Measurements from ENCODE around the gene GOLGB1. TPM values are rescaled to one million over a fixed set of nuclear protein-coding genes. Genes with fewer than 3 reads are reported as not detected.

The GOLGB1 gene
- polyA plus RNA-seq, 3 donors = 1.2 to 7.1 (median 1.7) TPM

DNA sequence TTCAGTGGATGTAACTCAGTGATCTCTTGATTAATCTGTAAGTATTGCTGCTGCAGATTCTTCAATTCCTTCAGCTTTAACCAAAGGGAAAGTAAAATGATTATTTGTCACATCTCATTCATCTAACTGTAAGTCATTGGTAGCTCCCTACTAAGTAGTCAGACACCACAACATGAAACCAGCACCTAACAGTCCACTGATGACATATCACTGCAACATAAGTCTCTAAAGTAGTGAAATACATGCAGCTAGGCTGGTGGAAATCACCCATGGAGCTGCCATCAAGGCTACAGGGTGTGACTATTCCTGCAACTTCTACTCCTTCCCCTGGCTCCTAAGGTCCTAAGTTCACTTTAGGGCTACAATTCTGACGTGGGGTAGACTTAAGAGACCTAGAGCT is 67.7 kb downstream of the GOLGB1 start:
- Histone ChIP-seq H4K20me1 (ENCODE audit: insufficient read depth, low read length) (no peaks in the 10 kb centered on the region), H3K4me3 (replicated peaks in 1 of 3; ENCODE audit: low read depth in 2 of 3, low read length in 3 of 3) (no peak overlapping the region), H3K9me3 (replicated peaks in 1 of 2; ENCODE audit: control insufficient read depth in 1 of 2, insufficient read depth in 1 of 2, low read length in 2 of 2) (peaks cover 4 to 8% of the 10 kb centered on the region in 2 donors), H3K27ac (ENCODE audit: low read depth in 1 of 2, low read length in 2 of 2) (no peak overlapping the region), H3K79me2 (ENCODE audit: insufficient read depth, low read length) (no peaks in the 10 kb centered on the region), H2AFZ (ENCODE audit: insufficient read depth, low read depth, low read length, poor library complexity, severe bottlenecking) (no peak overlapping the region), H3K27me3 (ENCODE audit: control insufficient read depth in 2 of 2, insufficient read depth in 2 of 2, low read length in 2 of 2) (no peaks in the 10 kb centered on the region), H3K4me1 (ENCODE audit: control insufficient read depth in 1 of 2, insufficient read depth in 2 of 2, low read length in 2 of 2) (no peaks in the 10 kb centered on the region), H3K36me3 (replicated peaks in 1 of 2; ENCODE audit: control insufficient read depth in 1 of 2, insufficient read depth in 2 of 2, low read length in 2 of 2) (peaks cover 45 to 80% of the 10 kb centered on the region in 2 donors), H3K9ac (ENCODE audit: insufficient read depth, low read length, poor library complexity, severe bottlenecking) (no peak overlapping the region), H3K4me2 (replicated peaks; ENCODE audit: extremely low read depth, low read length, poor library complexity, severe bottlenecking) (no peak overlapping the region)
- Mint-ChIP-seq H3K27me3 (ENCODE audit: low read depth in 3 of 3) (peaks cover 0 to 2% (median 0%) of the 10 kb centered on the region in 3 donors), H3K4me3 (no peak overlapping the region), H3K27ac (no peak overlapping the region), H3K36me3 (peaks cover 62 to 73% of the 10 kb centered on the region in 2 donors), H3K4me1 (no peaks in the 10 kb centered on the region), H3K9me3 (peaks cover 3 to 12% (median 7%) of the 10 kb centered on the region in 7 donors)
- no peak for DNase-seq
- intact Hi-C loops (cut with micrococcal nuclease) = no loop called here
- TF ChIP-seq CTCF (IDR thresholded peaks at IDR 0.05) = no peak
- WGBS (ENCODE audit: insufficient coverage) = no CpG with 5 or more reads among the region's 1 CpG

DNA sequence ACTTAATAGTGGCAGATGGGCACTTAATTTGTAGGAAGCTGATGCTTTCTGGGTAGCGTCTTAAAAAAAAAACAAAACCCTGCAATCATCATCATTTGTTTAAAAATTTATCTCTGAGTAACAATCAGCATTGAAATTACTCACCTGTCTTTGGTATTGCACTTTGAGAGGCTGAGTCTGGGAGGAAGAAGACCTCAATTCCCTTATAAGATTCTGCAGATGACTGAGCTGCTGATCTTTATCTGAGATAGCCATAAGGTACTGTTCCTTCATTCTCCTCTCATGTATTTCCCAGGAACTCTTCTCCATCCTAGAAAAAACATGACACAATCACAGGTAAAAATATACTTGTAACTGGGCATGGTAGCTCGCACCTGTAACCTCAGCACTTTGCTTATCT is 72.4 kb downstream of the GOLGB1 start:
- no peak for TF ChIP-seq CTCF (IDR thresholded peaks at IDR 0.05)
- H3K4me2 ChIP-seq (replicated peaks; ENCODE audit: extremely low read depth, low read length, poor library complexity, severe bottlenecking) = no peak overlapping the region
- no peak overlapping the region for H2AFZ ChIP-seq (ENCODE audit: insufficient read depth, low read depth, low read length, poor library complexity, severe bottlenecking)
- no peaks in the 10 kb centered on the region for H3K27me3 ChIP-seq (ENCODE audit: control insufficient read depth in 2 of 2, insufficient read depth in 2 of 2, low read length in 2 of 2)
- no peaks in the 10 kb centered on the region for H3K4me1 ChIP-seq (ENCODE audit: control insufficient read depth in 1 of 2, insufficient read depth in 2 of 2, low read length in 2 of 2)
- Mint-ChIP-seq H3K4me1 (no peaks in the 10 kb centered on the region), H3K27me3 (ENCODE audit: low read depth in 3 of 3) (peaks cover 0 to 2% (median 0%) of the 10 kb centered on the region in 3 donors), H3K27ac (peak overlapping the region in 1 of 7 donors; percentile 13), H3K36me3 (peaks cover 78 to 87% of the 10 kb centered on the region in 2 donors), H3K4me3 (no peak overlapping the region), H3K9me3 (no peaks in the 10 kb centered on the region)
- WGBS (ENCODE audit: insufficient coverage) = no CpG with 5 or more reads among the region's 2 CpGs
- peaks cover 66 to 99% of the 10 kb centered on the region in 2 donors for H3K36me3 ChIP-seq (replicated peaks in 1 of 2; ENCODE audit: control insufficient read depth in 1 of 2, insufficient read depth in 2 of 2, low read length in 2 of 2)
- no peak for DNase-seq
- H3K9ac ChIP-seq (ENCODE audit: insufficient read depth, low read length, poor library complexity, severe bottlenecking) = no peak overlapping the region
- H3K27ac ChIP-seq (ENCODE audit: low read depth in 1 of 2, low read length in 2 of 2) = no peak overlapping the region
- H3K9me3 ChIP-seq (replicated peaks in 1 of 2; ENCODE audit: control insufficient read depth in 1 of 2, insufficient read depth in 1 of 2, low read length in 2 of 2) = no peaks in the 10 kb centered on the region
- no peaks in the 10 kb centered on the region for H3K79me2 ChIP-seq (ENCODE audit: insufficient read depth, low read length)
- intact Hi-C loops (cut with micrococcal nuclease) = no loop called here
- no peak overlapping the region for H3K4me3 ChIP-seq (replicated peaks in 1 of 3; ENCODE audit: low read depth in 2 of 3, low read length in 3 of 3)
- no peaks in the 10 kb centered on the region for H4K20me1 ChIP-seq (ENCODE audit: insufficient read depth, low read length)
